ENCODE data around the gene LRRC43. TPM values are rescaled to one million over a fixed set of nuclear protein-coding genes. Genes with fewer than 3 reads are reported as not detected.

LRRC43 gene
- total and polyA plus RNA-seq, 10 donors: 0.13 to 5.2 (median 0.82) TPM

DNA sequence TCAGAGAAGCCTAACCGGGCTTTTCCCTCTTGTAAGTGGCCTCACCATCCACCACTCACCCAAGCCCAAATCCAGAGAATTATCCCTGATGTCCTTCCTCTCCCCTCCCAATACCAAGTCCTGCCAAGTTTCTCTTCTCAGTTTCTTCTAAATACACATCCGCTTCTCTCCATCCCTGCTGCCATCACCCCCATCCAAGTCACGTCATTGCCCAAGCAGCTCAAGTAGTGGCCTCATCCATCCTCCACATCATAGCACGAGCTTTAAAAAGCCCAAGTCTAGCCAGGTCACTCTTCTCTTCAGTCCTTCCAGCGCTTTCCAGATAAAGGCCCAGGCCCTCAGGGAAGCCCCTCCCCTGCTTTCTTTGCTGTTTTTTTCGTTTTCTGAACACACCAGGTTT is 34.3 kb upstream of the LRRC43 start:
- TF ChIP-seq, protein P1, sequence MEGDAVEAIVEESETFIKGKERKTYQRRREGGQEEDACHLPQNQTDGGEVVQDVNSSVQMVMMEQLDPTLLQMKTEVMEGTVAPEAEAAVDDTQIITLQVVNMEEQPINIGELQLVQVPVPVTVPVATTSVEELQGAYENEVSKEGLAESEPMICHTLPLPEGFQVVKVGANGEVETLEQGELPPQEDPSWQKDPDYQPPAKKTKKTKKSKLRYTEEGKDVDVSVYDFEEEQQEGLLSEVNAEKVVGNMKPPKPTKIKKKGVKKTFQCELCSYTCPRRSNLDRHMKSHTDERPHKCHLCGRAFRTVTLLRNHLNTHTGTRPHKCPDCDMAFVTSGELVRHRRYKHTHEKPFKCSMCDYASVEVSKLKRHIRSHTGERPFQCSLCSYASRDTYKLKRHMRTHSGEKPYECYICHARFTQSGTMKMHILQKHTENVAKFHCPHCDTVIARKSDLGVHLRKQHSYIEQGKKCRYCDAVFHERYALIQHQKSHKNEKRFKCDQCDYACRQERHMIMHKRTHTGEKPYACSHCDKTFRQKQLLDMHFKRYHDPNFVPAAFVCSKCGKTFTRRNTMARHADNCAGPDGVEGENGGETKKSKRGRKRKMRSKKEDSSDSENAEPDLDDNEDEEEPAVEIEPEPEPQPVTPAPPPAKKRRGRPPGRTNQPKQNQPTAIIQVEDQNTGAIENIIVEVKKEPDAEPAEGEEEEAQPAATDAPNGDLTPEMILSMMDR (IDR thresholded peaks at IDR 0.05 in 8 of 11, conservative IDR thresholded peaks at IDR 0.05 in 3 of 11): no peak
- TF ChIP-seq POLR2A (IDR thresholded peaks at IDR 0.05): no peak
- TF ChIP-seq POLR2AphosphoS5 (IDR thresholded peaks at IDR 0.05): no peak
- Histone ChIP-seq H3K9me3 (no peaks in the 10 kb centered on the region), H3K36me3 (peaks cover 0 to 31% (median 2%) of the 10 kb centered on the region in 6 donors), H3K27me3 (replicated peaks in 1 of 7) (no peaks in the 10 kb centered on the region), H3K4me1 (peaks cover 0 to under 1% (median 0%) of the 10 kb centered on the region in 6 donors), H3K4me3 (no peak overlapping the region), H3K27ac (no peak overlapping the region)
- WGBS, 5 donors: 59 to 78% (median 70%) methylated on average over 6 of the region's 6 CpGs
- intact Hi-C loops (cut with DNase I; ENCODE audit: low total_unique reads): no loop called here
- DNase-seq: no peak

DNA sequence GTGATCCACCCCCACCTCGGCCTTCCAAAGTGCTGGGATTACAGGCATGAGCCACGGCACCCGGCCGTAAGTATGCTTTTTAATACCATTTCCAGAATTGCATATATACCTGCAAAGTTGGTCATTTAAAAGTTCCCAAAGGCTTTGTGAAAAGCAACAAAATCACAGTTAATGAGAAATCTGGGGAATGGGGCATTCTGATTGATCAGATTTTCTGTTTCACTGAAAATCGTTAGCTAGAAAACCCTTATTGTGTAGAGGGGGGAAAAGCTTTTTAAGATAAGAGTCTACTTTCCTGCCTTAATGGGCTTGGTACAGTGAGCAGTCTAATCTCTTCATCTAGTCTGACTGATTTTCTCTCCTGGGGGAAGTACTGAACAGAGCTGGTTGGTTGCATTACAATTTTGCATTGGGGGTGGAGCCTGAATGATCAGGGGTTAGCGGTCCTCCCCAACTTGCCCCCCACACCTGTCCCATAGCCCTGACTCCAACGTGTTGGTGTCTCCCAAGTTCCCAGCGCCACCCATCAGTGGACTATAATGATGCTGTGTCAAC is 32.7 kb upstream of the LRRC43 start:
- H3K27me3 ChIP-seq (replicated peaks in 1 of 7): no peaks in the 10 kb centered on the region
- H3K4me1 ChIP-seq: no peaks in the 10 kb centered on the region
- no peak overlapping the region for H3K27ac ChIP-seq
- WGBS, 5 donors: 74 to 80% (median 78%) methylated on average over 8 of the region's 8 CpGs
- no peak overlapping the region for H3K4me3 ChIP-seq
- intact Hi-C loops (cut with DNase I; ENCODE audit: low total_unique reads): no loop called here
- peaks cover 0 to 15% (median 0%) of the 10 kb centered on the region in 6 donors for H3K36me3 ChIP-seq
- no peaks in the 10 kb centered on the region for H3K9me3 ChIP-seq
- TF ChIP-seq POLR2AphosphoS5 (IDR thresholded peaks at IDR 0.05) (no peak), POLR2A (IDR thresholded peaks at IDR 0.05) (no peak)
- TF ChIP-seq, protein P1 (IDR thresholded peaks at IDR 0.05 in 8 of 11, conservative IDR thresholded peaks at IDR 0.05 in 3 of 11): no peak
- DNase-seq: no peak

DNA sequence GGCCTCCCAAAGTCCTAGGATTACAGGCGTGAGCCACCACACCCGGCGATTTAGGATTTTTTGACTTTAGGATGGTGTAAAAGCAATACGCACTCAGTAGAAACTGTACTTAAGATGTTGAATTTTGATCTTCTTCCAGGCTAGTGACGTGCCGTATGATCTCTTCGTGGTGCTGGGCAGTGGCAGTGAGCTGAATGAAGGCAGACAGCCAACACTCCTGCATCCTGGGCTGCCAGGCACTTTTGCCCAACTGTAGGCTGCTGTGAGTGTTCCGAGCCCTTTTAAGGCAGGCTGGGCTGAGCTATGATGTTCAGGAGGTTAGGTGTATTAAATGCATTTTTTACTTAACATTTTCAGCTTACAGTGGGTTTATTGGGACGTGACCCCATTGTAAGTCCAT is 30.2 kb upstream of the LRRC43 start:
- TF ChIP-seq POLR2A (IDR thresholded peaks at IDR 0.05) (no peak), POLR2AphosphoS5 (IDR thresholded peaks at IDR 0.05) (no peak)
- TF ChIP-seq, protein P1 (IDR thresholded peaks at IDR 0.05 in 8 of 11, conservative IDR thresholded peaks at IDR 0.05 in 3 of 11): no peak
- no peak for DNase-seq
- intact Hi-C loops (cut with DNase I; ENCODE audit: low total_unique reads): no loop called here
- WGBS, 5 donors: 87 to 97% (median 95%) methylated on average over 9 of the region's 9 CpGs
- Histone ChIP-seq H3K36me3 (no peaks in the 10 kb centered on the region), H3K27me3 (replicated peaks in 1 of 7) (no peaks in the 10 kb centered on the region), H3K9me3 (no peaks in the 10 kb centered on the region), H3K4me3 (no peak overlapping the region), H3K27ac (no peak overlapping the region), H3K4me1 (no peaks in the 10 kb centered on the region)

DNA sequence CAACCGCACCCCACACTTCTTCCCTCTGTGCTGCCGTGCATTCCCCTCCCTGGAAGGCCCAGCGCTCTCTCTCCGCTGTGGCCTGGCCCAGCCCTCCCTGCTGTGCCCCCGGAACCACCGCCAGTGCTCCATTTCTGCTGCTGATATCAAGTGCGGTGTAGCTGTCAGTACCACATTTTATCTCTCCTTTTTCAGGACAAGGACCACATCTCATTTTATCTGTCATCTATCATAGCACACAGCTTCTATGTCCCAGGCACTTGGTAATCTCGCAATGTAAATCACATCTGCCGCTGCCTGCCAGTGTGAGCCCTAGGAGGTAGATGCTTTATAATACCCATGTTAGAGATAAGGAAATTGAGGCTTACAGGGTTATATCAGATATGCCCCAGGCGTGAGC is 27.2 kb upstream of the LRRC43 start:
- H3K27ac ChIP-seq: no peak overlapping the region
- TF ChIP-seq POLR2A (IDR thresholded peaks at IDR 0.05): no peak
- TF ChIP-seq, protein P1 (IDR thresholded peaks at IDR 0.05 in 8 of 11, conservative IDR thresholded peaks at IDR 0.05 in 3 of 11): no peak
- no peak for TF ChIP-seq POLR2AphosphoS5 (IDR thresholded peaks at IDR 0.05)
- H3K27me3 ChIP-seq (replicated peaks in 1 of 7): no peaks in the 10 kb centered on the region
- H3K4me3 ChIP-seq: no peak overlapping the region
- DNase-seq: no peak
- intact Hi-C loops (cut with DNase I; ENCODE audit: low total_unique reads): no loop called here
- H3K9me3 ChIP-seq: no peaks in the 10 kb centered on the region
- WGBS, 5 donors: 76 to 90% (median 88%) methylated on average over 10 of the region's 10 CpGs
- H3K4me1 ChIP-seq: no peaks in the 10 kb centered on the region
- no peaks in the 10 kb centered on the region for H3K36me3 ChIP-seq
